Gastrocnemius medialis (tissue), 4 donors: ENCODE results near the gene FKRP.

ENCODE experiments used
- CTCF ChIP-seq, 5 experiments: fragments of 450-650 bp in 3 of 5; fragments of 200-600 bp in 2 of 5; sonication (generic) in 2 of 5; IDR thresholded peaks in 4 of 5; conservative IDR thresholded peaks in 1 of 5; 1 replicate in 4 of 5; 2 replicates in 1 of 5; pipeline ENCODE4 v1.5.1; 2016 to 2019; ENCODE audit warnings: antibody characterized with exemption in 5 of 5, mild to moderate bottlenecking in 3 of 5, moderate library complexity in 3 of 5
- POLR2A ChIP-seq, 2 donors: fragments of 450-650 bp; IDR thresholded peaks; one replicate each; pipeline ENCODE4 v1.6.1; 2017; ENCODE audit warnings: antibody characterized with exemption in 2 of 2, mild to moderate bottlenecking in 2 of 2, moderate library complexity in 2 of 2

- no peak for TF ChIP-seq CTCF (IDR thresholded peaks at IDR 0.05 in 4 of 5, conservative IDR thresholded peaks at IDR 0.05 in 1 of 5)
- TF ChIP-seq POLR2A (IDR thresholded peaks at IDR 0.05): no peak
Measured at GRCh38 chr19:46759817-46760333, 14.0 kb downstream of the FKRP start.
